Measurements from ENCODE around the gene MORC4.

MORC4 gene

DNA sequence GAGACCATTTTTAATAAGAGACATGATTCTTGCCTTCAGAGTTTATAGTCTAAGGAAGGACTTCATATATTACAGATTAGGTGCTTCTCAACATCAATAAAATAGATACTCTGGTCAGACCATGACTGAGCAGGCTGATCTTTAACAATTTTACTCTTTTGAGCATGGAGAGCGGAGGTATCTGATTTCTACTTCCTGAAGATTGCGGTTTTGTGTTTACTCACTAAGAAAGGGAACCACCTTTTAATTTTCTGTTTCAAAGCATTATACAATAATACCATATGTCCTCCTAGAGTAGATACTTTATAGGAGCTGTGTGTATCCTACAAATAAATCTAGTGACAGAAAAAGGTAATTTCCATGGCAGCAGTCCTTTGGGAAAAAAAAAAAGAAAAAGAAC is 12.5 kb downstream of the MORC4 start:
- Histone ChIP-seq H3K79me2 (ENCODE audit: control insufficient read depth, low read length) (no peaks in the 10 kb centered on the region), H3K9me3 (ENCODE audit: control insufficient read depth, insufficient read depth, low read length) (no peaks in the 10 kb centered on the region), H3K9me2 (replicated peaks; ENCODE audit: control insufficient read depth, low read length) (no peaks in the 10 kb centered on the region), H3K4me3 (ENCODE audit: low read length) (no peak overlapping the region), H3F3A (ENCODE audit: control insufficient read depth, insufficient read depth) (no peaks in the 10 kb centered on the region), H3K4me1 (ENCODE audit: control insufficient read depth, low read length) (peaks cover 11% of the 10 kb centered on the region), H4K20me1 (ENCODE audit: control insufficient read depth, insufficient read depth, low read depth, low read length) (no peaks in the 10 kb centered on the region), H3K36me3 (ENCODE audit: control insufficient read depth, low read length) (no peaks in the 10 kb centered on the region), H3K27ac (ENCODE audit: low read depth, low read length) (no peak overlapping the region), H3K4me2 (ENCODE audit: low read length) (no peak overlapping the region), H3K27me3 (ENCODE audit: control insufficient read depth, low read length) (no peaks in the 10 kb centered on the region)
- TF ChIP-seq, protein P1, sequence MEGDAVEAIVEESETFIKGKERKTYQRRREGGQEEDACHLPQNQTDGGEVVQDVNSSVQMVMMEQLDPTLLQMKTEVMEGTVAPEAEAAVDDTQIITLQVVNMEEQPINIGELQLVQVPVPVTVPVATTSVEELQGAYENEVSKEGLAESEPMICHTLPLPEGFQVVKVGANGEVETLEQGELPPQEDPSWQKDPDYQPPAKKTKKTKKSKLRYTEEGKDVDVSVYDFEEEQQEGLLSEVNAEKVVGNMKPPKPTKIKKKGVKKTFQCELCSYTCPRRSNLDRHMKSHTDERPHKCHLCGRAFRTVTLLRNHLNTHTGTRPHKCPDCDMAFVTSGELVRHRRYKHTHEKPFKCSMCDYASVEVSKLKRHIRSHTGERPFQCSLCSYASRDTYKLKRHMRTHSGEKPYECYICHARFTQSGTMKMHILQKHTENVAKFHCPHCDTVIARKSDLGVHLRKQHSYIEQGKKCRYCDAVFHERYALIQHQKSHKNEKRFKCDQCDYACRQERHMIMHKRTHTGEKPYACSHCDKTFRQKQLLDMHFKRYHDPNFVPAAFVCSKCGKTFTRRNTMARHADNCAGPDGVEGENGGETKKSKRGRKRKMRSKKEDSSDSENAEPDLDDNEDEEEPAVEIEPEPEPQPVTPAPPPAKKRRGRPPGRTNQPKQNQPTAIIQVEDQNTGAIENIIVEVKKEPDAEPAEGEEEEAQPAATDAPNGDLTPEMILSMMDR (IDR thresholded peaks at IDR 0.05; ENCODE audit: low read depth, low read length, poor library complexity, severe bottlenecking) = no peak
- TF ChIP-seq EZH2phosphoT487 (IDR thresholded peaks at IDR 0.05; ENCODE audit: borderline replicate concordance, low read length) = no peak

DNA sequence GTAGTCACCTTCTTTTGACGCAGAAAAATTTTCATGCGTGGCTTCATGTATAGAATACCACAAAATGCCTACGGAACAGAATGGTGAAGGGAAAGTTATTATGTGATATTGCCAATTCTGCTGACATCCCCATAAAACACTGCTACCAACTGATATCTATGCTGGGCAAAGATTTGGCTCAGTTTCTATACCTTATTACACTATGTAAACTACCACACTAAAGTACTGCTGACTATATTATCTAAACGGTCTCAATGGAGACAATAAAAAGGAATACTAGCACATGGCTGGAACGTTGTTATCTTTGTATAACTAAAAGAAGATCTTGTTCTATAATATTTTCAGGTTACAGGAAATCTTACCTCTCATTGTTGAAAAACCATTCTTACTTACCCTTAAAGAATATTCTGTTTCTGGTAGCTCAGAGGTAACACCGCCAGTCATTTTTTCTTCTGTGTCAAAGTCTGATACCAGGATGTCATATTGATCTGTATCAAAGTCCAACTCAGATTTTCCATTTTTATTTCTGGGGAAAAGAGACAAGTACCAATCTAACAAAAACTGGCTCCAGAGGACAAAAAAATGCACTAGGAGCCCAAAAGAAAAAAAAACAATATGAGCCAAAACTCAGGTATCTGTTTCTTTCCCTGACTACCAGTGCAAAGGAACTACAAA is 18.9 kb downstream of the MORC4 start:
- Histone ChIP-seq H3K27ac (ENCODE audit: low read depth, low read length) (no peak overlapping the region), H3K9me3 (ENCODE audit: control insufficient read depth, insufficient read depth, low read length) (no peaks in the 10 kb centered on the region), H3K4me2 (ENCODE audit: low read length) (no peak overlapping the region), H3K36me3 (ENCODE audit: control insufficient read depth, low read length) (no peaks in the 10 kb centered on the region), H3K27me3 (ENCODE audit: control insufficient read depth, low read length) (no peaks in the 10 kb centered on the region), H3K9me2 (replicated peaks; ENCODE audit: control insufficient read depth, low read length) (no peaks in the 10 kb centered on the region), H3K4me3 (ENCODE audit: low read length) (no peak overlapping the region), H3F3A (ENCODE audit: control insufficient read depth, insufficient read depth) (no peaks in the 10 kb centered on the region), H4K20me1 (ENCODE audit: control insufficient read depth, insufficient read depth, low read depth, low read length) (no peaks in the 10 kb centered on the region), H3K4me1 (ENCODE audit: control insufficient read depth, low read length) (peaks cover under 1% of the 10 kb centered on the region; the same call in 1 of the 2 replicates), H3K79me2 (ENCODE audit: control insufficient read depth, low read length) (no peaks in the 10 kb centered on the region)
- TF ChIP-seq EZH2phosphoT487 (IDR thresholded peaks at IDR 0.05; ENCODE audit: borderline replicate concordance, low read length) = no peak
- TF ChIP-seq, protein P1 (IDR thresholded peaks at IDR 0.05; ENCODE audit: low read depth, low read length, poor library complexity, severe bottlenecking) = no peak

DNA sequence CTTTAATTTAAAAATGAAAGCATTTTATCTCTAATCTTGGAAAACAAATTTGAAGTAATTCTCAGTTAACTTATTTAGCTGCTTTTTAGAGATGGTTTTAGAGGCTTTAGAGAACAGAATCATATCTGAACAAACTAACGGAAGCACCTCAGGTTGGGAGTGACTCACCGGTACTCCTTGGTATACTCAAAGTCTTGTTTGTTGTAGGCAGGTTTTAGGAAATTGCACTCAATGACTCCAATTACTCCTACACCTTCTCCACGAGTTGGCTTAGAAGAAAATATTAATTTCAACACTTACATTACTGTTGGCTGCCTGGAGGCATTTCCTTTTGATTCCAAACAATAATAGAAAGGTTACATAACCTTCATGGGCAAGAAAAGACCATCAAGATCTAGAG is 23.6 kb downstream of the MORC4 start:
- Histone ChIP-seq H3K4me3 (ENCODE audit: low read length) (no peak overlapping the region), H3K4me1 (ENCODE audit: control insufficient read depth, low read length) (no peaks in the 10 kb centered on the region), H4K20me1 (ENCODE audit: control insufficient read depth, insufficient read depth, low read depth, low read length) (no peaks in the 10 kb centered on the region), H3K4me2 (ENCODE audit: low read length) (no peak overlapping the region), H3K9me2 (replicated peaks; ENCODE audit: control insufficient read depth, low read length) (no peaks in the 10 kb centered on the region), H3K36me3 (ENCODE audit: control insufficient read depth, low read length) (no peaks in the 10 kb centered on the region), H3K79me2 (ENCODE audit: control insufficient read depth, low read length) (no peaks in the 10 kb centered on the region), H3F3A (ENCODE audit: control insufficient read depth, insufficient read depth) (no peaks in the 10 kb centered on the region), H3K27ac (ENCODE audit: low read depth, low read length) (no peak overlapping the region), H3K9me3 (ENCODE audit: control insufficient read depth, insufficient read depth, low read length) (no peaks in the 10 kb centered on the region), H3K27me3 (ENCODE audit: control insufficient read depth, low read length) (no peaks in the 10 kb centered on the region)
- no peak for TF ChIP-seq EZH2phosphoT487 (IDR thresholded peaks at IDR 0.05; ENCODE audit: borderline replicate concordance, low read length)
- TF ChIP-seq, protein P1 (IDR thresholded peaks at IDR 0.05; ENCODE audit: low read depth, low read length, poor library complexity, severe bottlenecking) = no peak

Measured in DOHH2 (cell line).